Stimulated activated CD8-positive, alpha-beta memory T cell treated with anti-CD3 and anti-CD28 coated beads, Interleukin-15, amount 100 ng/mL, for 24 hours (primary cell): ENCODE data around the gene TAB2.
"Not testable (repeated sequence)": the region's sequence is repeated elsewhere in the genome, so short reads cannot be mapped to it uniquely, and the experiment has no call there.

Experiments
- DNase-seq: peaks from one replicate; pipeline ENCODE4 v3.0.0-alpha.2; 2020; ENCODE audit warnings: low read depth

TAB2 gene

DNA sequence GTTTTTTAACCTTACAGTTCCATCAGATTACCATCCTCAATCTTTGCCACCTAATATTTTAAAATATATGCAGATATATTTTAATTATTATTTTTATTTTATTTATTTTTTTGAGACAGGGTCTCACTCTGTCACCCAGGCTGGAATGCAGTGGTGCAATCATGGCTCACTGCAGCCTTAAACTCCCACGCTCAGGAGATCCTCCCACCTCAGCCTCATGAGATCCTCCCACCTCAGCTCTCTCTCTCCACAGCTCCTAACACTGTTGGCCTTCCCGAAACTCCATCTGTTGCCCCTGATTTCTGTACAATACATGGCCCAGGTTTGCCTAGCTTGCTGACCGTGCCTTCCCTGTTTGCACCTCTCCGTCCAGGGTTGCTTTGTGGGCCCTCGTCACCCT lies 4.4 kb upstream of the TAB2 start:
- DNase-seq = no peak

DNA sequence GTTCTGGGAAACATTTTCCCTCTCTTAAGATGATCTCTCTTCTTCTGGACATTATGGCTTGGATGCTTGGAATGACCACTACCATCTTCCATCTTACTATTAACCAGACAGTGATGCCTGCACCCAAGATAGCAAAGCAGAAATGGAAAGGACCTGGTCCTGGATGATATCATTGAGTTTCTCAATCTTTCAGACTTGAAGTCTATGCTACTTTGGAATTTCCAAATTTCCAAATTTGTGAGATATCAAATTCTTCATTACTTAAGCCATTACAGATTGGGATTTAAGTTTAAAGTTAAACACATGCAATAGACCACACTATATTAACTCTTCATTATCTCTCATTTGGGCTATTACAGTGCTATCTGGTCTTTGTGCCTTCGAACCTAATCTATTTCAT lies 3.7 kb upstream of the TAB2 start:
- no peak for DNase-seq

DNA sequence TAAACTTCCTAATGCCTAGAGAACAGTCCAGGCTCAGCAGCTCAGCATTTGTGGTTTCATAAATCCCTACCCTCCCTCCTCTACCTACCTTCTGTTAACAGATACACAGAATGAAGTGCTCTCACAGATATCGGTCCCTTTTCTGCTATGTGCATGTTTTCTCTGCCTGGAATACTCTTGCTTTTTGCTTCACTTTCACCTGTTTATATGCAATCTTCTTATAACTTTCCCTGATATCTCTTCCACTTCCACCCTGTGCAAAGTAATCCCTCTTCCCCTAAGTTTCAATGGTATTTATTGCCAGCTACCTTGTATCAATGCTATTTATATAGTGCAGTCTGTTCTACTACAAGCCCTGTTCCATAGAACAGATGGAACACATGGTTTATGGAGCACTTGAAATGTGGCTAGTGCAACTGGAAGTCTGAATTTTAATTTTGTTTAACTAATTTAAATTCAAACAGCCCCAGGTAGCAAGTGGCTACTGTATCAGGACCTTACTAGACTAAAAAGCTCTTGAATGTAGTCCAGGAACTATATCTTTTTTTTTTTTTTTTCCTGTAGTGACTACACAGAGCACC lies 3.1 kb upstream of the TAB2 start:
- DNase-seq = no peak

DNA sequence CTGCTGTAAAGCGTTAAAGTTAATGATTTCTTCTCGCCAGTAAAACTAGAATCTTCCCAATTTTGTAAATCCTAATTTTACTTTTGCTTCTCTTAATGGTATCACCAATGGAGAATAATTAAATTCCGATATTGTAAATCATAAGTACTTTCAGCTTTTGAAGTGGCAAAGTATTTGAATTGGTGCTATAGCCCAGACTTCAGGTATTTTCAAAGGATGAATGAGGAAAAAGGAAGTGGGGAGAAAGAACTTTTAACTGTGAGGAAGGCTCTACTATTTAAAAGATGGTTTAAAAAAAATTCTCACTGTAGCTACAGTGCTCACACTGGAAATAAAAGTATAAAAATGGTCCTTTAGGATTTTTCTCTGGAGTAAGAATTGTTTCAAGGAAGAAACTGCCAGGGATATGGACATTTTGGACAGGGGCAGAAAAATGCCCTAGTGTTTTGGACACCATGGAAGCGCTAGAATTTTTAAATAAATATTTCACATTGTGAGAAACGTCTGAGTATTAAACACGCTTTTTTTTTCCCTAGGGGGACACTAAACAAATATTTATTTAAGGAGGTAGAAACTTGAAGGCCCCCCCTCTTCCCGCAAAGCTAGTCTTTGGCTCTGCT lies 1.3 kb upstream of the TAB2 start:
- no peak for DNase-seq

- peak; percentile 65 for DNase-seq
Measured at GRCh38 chr6:149316740-149317643, 520 bp upstream of the TAB2 start.

GRCh38 chr6:149318581-149319286 lies 1.2 kb downstream of the TAB2 start:
- no peak for DNase-seq

GRCh38 chr6:149319422-149319821 lies 1.9 kb downstream of the TAB2 start:
- DNase-seq = no peak

- not testable (repeated sequence) for DNase-seq
Measured at GRCh38 chr6:149320016-149320415, 2.5 kb downstream of the TAB2 start.

DNA sequence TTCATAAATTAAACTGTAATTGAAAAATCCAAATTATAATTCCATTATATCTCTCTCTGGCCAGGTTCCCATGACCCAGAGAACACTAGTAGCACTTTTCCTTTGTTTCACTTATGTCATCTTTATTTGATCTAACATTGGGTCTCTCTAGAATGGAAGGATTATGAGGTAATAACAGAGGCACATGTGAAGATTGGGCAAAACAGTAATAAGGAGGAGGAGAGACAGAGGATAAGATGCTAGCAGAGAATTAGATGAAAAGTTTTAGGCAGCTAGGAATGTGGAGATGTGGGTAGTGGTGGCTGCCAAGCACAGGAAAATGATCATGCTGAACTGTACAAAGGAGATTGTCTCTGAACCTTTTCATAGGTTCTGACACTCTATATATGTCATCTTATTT lies 3.3 kb downstream of the TAB2 start:
- no peak for DNase-seq

DNA sequence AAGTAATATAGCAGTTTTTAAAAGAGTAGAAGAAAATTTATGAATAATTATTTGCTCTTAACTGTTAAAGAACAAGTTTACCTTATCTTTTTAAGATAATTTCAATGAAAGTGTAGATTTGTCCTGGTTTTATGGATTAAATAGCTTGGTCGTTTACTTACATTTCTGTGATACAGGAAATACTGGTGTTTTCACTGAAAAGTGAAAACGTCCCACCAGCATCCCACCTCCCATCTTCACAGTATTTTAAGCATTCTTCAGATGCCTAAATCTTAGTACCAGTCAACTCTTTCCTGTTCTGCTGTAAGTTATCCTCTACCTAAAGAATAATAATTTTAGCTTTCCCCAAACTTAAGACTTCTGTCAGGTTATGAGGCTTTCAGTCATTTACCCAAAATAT lies 5.8 kb downstream of the TAB2 start:
- no peak for DNase-seq

- DNase-seq = no peak
Measured at GRCh38 chr6:149323925-149324324, 6.4 kb downstream of the TAB2 start.

GRCh38 chr6:149324428-149324827 lies 6.9 kb downstream of the TAB2 start:
- DNase-seq = no peak

GRCh38 chr6:149325648-149326236 lies 8.2 kb downstream of the TAB2 start:
- no peak for DNase-seq

- DNase-seq = no peak
Measured at GRCh38 chr6:149327638-149328037, 10.1 kb downstream of the TAB2 start.

- no peak for DNase-seq
Measured at GRCh38 chr6:149328083-149328482, 10.6 kb downstream of the TAB2 start.

GRCh38 chr6:149329529-149329928 lies 12.0 kb downstream of the TAB2 start:
- DNase-seq = no peak

GRCh38 chr6:149330133-149330532 lies 12.6 kb downstream of the TAB2 start:
- DNase-seq = no peak

GRCh38 chr6:149331043-149331807 lies 13.7 kb downstream of the TAB2 start:
- DNase-seq = no peak

DNA sequence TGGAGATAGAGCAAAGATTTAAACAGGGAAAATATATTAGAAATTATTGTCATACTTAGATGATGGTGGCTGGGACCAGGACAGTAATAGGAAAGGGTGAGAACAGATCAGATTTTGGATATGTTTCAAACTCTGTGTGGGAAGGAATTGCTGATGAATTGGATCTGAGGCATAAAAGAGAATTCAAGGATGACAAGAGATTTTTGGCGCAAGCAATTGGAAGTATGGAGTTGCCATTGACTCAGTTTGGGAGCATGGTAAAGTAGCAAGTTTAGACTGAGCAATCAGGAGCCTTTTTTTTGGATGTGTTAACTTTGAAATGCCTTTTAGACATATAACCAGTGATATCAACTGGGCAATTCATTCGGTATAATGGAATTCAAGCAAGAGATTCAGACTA lies 14.4 kb downstream of the TAB2 start:
- no peak for DNase-seq

GRCh38 chr6:149332602-149333265 lies 15.2 kb downstream of the TAB2 start:
- no peak for DNase-seq

- DNase-seq = no peak
Measured at GRCh38 chr6:149333266-149333620, 15.7 kb downstream of the TAB2 start.
